ENCODE measurements around the gene TENM4. TPM values are rescaled to one million over a fixed set of nuclear protein-coding genes. Genes with fewer than 3 reads are reported as not detected.

TENM4 gene
- total RNA-seq, 1 experiment from 2014 or later: 22.6 TPM

DNA sequence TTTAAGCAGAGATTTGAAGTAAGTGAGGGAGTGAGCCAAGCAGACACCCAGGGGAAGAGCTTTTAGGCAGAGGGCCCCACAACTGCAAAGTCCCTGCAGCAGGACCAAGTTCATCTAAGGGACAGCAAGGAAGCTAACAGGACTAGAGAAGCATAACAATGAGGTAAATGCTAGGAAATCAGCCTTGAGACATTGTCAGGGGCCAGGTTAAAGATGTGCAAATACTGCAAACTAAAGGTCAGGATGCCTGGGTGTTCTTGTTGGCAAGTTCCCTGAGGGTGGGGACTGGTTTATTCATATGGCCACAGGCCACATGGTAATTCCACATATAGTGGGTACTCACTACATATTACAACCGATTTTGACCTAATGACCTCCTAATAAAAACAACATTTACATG, 467.0 kb downstream of the TENM4 start:
- DNase-seq (ENCODE audit: low read depth): no peak

DNA sequence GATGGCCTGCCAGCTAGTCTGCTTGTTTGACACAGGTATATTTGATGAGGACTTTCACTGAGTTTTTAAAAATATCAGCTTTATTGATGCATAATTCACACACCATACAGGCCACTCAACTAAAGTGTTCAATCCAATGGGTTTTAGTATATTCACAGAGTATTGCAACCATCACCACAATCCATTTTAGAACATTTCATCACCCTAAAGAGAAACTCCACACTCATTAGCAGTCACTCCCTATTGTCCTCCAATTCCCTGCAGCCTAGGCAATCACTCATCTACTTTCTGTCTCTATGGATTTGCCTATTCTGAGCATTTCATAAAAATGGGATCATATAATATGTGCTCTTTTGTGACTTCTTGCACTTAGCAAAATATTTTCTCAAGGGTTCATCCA, 468.2 kb downstream of the TENM4 start:
- no peak for DNase-seq (ENCODE audit: low read depth)

DNA sequence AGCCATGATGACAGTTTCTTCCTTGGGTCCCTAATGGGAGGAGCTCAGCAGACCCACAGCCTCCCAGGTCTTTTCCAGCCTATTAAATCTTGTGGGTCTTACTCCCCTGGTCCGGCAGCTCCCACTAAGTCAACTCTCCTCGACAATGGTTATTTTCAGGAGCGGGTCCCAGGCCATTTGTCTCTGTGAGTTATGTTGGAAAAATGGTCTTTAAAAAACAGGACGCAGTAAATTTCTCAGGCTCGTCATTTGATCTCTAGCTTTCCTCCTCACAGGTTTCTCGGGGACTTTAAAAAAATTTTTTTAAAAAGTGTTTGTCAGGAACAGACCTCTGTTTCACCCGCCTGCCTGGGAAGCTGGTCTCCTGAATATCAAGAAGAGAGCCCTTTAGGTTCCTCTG, 468.7 kb downstream of the TENM4 start:
- DNase-seq (ENCODE audit: low read depth): no peak

DNA sequence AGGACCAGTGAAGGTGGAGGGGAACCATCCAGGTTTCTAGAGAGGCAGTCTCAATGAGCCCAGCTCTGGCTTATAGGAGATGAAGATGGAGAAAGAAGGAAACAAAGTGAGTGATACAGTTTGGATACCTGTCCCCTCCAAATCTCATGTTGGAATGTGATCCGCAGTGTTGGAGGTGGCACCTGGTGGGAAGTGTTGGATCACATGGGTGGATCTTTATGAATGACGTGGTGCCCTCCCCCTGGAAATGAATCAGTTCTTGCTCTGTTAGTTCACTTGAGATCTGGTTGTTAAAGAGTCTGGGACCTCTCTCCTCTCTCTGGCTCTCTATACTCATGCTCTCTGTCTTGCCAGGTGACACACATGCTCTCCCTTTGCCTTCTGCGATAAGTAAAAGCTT, 473.0 kb downstream of the TENM4 start:
- DNase-seq (ENCODE audit: low read depth): no peak

GRCh38 chr11:78965432-78965831, 475.4 kb downstream of the TENM4 start:
- DNase-seq (ENCODE audit: low read depth): no peak

DNA sequence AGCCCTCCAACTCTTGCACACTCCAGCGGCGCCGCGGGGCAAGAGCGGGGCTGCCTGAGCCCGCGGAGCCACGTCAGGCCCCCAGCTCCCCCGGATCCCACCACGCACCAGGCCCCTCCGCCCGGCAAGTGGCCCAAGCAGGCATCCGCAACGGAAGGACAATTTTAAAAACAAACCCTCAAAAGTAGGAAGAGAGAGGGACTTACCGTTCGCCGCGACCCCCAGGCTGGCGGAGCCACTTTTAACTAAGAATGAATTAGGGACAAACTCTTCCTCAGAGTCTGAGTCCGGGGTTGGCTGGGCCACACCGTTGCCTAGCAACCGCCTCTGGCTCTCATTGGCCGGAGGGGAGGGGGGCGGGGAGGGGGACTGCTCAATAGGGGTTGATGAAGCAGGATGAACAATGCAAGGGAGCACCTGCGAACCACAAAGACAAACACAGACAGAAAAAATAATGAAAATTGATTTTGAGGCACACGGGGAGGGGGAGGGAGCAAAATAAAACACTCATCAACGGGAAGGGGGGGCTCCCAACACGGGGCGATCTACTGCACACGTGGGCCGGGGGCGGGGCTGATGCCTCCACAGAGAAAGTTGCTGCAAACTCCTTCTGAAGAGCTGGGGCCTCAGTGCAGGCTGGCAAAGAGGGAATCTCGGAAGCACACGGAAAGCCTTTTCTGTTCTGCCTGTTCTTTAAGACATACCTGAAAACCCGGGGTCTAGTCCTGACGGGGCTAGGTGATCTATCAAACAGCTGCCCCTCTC, 478.7 kb downstream of the TENM4 start:
- no peak for DNase-seq (ENCODE audit: low read depth)

DNA sequence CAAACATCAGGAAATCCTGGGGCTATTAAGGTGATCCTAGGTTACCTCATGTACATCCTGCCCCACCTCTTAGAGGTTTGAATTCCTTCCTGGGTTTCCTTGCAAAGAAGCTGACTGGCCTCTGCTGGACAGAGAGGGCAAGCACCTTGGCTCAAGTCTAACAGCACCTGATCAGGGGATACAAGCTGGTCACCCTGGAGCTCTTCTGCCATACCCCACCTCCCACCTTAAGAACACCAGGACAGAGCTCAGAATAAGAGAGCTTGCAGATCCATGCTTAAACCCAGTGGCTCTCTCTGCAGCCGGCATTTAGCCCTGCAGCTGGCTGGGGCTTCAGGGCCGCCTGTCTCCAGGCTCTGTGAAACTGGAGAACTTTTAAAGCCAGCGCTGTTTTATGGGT, 479.6 kb downstream of the TENM4 start:
- DNase-seq (ENCODE audit: low read depth): peak; percentile 63

- no peak for DNase-seq (ENCODE audit: low read depth)
These were observed 482.4 kb downstream of the TENM4 start for GRCh38 chr11:78958444-78958843.

GRCh38 chr11:78957476-78958245, 483.2 kb downstream of the TENM4 start:
- DNase-seq (ENCODE audit: low read depth): peak; percentile 69

GRCh38 chr11:78954696-78955095, 486.1 kb downstream of the TENM4 start:
- DNase-seq (ENCODE audit: low read depth): no peak

GRCh38 chr11:78954261-78954660, 486.6 kb downstream of the TENM4 start:
- no peak for DNase-seq (ENCODE audit: low read depth)

DNA sequence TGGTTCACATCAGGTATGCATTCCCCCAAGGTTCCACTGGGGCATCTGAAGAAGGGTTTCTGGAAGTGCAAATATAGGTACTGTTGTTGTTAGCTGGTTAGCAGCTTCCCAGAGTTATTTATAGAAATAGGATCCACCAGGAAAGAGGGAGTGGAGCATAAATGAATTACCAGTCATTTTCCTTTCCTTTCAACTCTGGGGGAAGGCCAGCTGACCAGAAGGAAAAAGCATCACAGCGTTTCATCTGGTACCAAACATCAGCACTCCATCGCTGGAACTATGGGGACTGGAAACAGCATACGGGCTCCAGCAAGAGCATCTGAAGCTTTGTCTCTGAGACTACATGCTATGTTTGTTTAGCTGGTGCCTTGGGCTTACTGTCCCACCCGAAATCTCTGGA, 487.9 kb downstream of the TENM4 start:
- no peak for DNase-seq (ENCODE audit: low read depth)

DNA sequence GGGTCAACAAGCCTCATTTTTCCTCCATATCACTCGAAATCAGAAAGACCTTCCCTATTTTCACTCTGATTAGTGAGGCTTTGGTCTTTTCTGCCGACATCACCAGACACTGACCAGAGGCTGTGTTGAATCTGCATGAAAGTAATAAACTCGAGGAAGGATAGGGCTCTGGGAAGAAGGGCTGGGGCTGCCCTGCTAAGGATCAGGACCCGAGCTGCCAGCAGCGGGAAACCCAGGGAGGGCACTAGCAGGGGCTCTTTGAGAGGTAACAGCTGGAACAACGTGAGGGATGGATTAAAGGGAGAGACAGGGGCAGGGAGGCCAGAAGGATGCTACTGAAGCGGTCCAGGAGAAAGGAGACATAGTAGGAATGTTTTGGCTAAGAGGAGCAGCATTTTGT, 488.7 kb downstream of the TENM4 start:
- DNase-seq (ENCODE audit: low read depth): no peak

DNA sequence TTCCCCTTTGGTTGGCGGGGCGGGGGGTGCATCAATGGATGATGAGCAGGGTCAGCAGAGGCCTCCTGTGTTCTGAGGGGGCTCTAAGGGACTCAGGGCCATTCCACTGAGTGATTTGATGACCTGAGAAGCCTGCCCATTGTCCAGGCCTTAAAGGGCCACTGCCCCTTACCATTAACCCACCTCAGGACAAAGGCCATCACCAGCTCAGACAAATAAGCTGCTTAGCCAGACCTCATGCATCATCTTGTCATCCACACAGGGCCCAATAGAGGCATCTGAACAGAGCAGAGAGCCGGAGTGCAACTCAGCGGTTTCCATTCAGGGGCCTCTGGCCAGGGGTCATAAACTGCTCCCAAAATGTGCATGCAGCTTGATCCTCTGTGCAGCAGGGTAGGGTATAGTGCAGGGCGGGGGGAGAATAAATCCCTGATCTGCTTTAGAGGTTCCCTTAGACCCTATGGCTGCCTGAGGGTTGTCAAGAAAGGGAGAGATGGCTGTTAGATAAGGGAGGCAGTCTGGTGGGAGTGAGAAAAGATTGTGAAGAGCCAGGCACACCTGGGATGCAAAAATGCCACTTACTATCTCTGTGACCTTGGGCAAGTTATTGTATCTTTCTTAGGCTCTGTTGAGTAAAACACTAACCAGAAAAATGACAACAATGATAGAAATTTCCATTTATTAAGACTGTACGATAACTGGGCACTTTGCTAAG, 490.7 kb downstream of the TENM4 start:
- DNase-seq (ENCODE audit: low read depth): no peak

- DNase-seq (ENCODE audit: low read depth): no peak
These were observed 493.6 kb downstream of the TENM4 start for GRCh38 chr11:78946945-78947902.

- DNase-seq (ENCODE audit: low read depth): no peak
These were observed 497.0 kb downstream of the TENM4 start for GRCh38 chr11:78943841-78944240.

DNA sequence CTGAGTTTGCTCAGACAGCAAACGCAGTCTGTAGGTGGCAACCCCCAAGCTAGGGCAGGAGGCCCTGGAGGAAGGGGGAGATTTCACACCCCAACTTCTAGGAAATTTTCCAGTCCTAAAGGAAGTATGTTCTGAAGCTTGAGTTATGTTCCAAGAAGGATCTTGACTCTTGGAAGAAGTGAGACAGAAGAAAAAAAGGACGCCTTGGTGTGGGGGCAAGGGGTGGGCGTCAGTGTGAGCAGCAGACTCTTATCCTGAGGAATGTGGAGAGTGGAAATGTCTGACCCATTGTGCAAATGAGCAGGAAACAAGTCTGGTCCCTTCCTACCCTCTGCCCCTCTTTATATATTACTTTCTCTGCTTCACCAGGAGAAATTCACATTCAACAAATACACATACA, 497.7 kb downstream of the TENM4 start:
- DNase-seq (ENCODE audit: low read depth): no peak

- no peak for DNase-seq (ENCODE audit: low read depth)
These were observed 499.5 kb downstream of the TENM4 start for GRCh38 chr11:78941226-78941851.

DNA sequence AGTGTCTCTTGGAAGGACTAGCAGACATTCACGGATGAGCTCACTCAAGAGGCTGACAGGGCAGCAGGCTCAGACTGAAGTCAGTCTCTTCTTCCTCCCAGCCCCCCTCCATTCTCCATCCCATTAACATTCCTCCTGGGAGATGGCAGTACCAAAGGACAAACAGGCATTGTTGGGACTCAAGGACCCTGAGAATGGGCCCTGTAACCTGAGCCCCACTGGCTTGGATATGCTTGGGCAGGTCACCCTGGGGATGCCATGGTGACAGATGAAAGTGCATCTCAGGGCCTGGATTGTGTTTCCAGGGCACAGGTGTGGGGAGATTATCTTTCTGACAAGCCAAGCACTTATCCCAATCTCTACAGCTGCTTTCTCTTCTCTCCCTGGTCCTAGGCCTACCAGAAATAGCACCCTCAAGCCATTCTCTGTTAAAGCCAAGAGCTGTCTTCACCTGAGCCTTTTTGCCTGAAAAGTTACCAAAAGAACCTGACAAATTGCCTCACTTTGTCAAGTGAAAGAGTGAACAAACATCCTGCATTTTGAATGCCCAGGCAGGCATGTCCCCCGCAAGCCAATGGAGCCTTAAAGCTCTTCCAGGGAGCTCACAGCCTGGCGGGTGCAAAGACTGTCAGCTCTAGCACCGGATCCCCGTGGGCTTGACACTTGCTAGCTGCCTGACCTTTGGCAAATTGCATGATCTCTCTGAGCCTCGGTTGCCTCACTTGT, 500.2 kb downstream of the TENM4 start:
- no peak for DNase-seq (ENCODE audit: low read depth)

GRCh38 chr11:78938971-78939370, 501.9 kb downstream of the TENM4 start:
- no peak for DNase-seq (ENCODE audit: low read depth)

All from M059J (cell line).